ENCODE results near the gene FAHD2A.
A peak's percentile ranks its signal among the peaks of the same experiment; 100 is the strongest.
"Not testable (repeated sequence)": the region's sequence is repeated elsewhere in the genome, so short reads cannot be mapped to it uniquely, and the experiment has no call there.

FAHD2A gene

GRCh38 chr2:95391641-95392310 lies 10.7 kb upstream of the FAHD2A start:
- no peak for DNase-seq

- DNase-seq, result no peak
Observed at GRCh38 chr2:95392320-95392719, 10.2 kb upstream of the FAHD2A start.

GRCh38 chr2:95392730-95393455 lies 9.6 kb upstream of the FAHD2A start:
- DNase-seq, result no peak

GRCh38 chr2:95393901-95394300 lies 8.6 kb upstream of the FAHD2A start:
- DNase-seq, result no peak

GRCh38 chr2:95399061-95399460 lies 3.4 kb upstream of the FAHD2A start:
- no peak for DNase-seq

- DNase-seq, result no peak
Observed at GRCh38 chr2:95401480-95401879, 1.0 kb upstream of the FAHD2A start.

- not testable (repeated sequence) for DNase-seq
Observed at GRCh38 chr2:95402004-95402369, 521 bp upstream of the FAHD2A start.

GRCh38 chr2:95403204-95403721 lies 755 bp downstream of the FAHD2A start:
- peak in 1 of 2 experiments; percentile 36 for DNase-seq

- DNase-seq, result not testable (repeated sequence)
Observed at GRCh38 chr2:95403824-95404223, 1.3 kb downstream of the FAHD2A start.

- not testable (repeated sequence) for DNase-seq
Observed at GRCh38 chr2:95404676-95405075, 2.2 kb downstream of the FAHD2A start.

GRCh38 chr2:95411239-95411638 lies 8.7 kb downstream of the FAHD2A start:
- not testable (repeated sequence) for DNase-seq

GRCh38 chr2:95414015-95414594 lies 11.6 kb downstream of the FAHD2A start:
- DNase-seq, result peak; percentile 40 to 72

GRCh38 chr2:95415138-95415537 lies 12.6 kb downstream of the FAHD2A start:
- DNase-seq, result not testable (repeated sequence)

- not testable (repeated sequence) for DNase-seq
Observed at GRCh38 chr2:95415561-95415960, 13.1 kb downstream of the FAHD2A start.

GRCh38 chr2:95427196-95427867 lies 24.8 kb downstream of the FAHD2A start:
- not testable (repeated sequence) for DNase-seq

- not testable (repeated sequence) for DNase-seq
Observed at GRCh38 chr2:95429748-95430467, 27.4 kb downstream of the FAHD2A start.

- DNase-seq, result not testable (repeated sequence)
Observed at GRCh38 chr2:95433373-95433772, 30.9 kb downstream of the FAHD2A start.

- DNase-seq, result not testable (repeated sequence)
Observed at GRCh38 chr2:95433973-95434372, 31.5 kb downstream of the FAHD2A start.

- DNase-seq, result peak; percentile 72 to 75
Observed at GRCh38 chr2:95434507-95435076, 32.1 kb downstream of the FAHD2A start.

GRCh38 chr2:95435162-95435871 lies 32.8 kb downstream of the FAHD2A start:
- not testable (repeated sequence) for DNase-seq

- DNase-seq, result not testable (repeated sequence)
Observed at GRCh38 chr2:95435872-95436209, 33.3 kb downstream of the FAHD2A start.
